Nasal cavity respiratory epithelium epithelial cell of viscerocranial mucosa (primary cell): Measurements from ENCODE around the gene OR51B2. TPM values are rescaled to one million over a fixed set of nuclear protein-coding genes. Genes with fewer than 3 reads are reported as not detected.

ENCODE experiments used
- total RNA-seq: library from RNA; depleted of rRNA; stranded (reverse); fragments of >200 nt; gene quantifications from 2 replicates; pipeline ENCODE4 v1.2.3, GENCODE V29; 2014

Gene OR51B2, protein sequence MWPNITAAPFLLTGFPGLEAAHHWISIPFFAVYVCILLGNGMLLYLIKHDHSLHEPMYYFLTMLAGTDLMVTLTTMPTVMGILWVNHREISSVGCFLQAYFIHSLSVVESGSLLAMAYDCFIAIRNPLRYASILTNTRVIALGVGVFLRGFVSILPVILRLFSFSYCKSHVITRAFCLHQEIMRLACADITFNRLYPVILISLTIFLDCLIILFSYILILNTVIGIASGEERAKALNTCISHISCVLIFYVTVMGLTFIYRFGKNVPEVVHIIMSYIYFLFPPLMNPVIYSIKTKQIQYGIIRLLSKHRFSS
- total RNA-seq, result not detected in 2 replicates

DNA sequence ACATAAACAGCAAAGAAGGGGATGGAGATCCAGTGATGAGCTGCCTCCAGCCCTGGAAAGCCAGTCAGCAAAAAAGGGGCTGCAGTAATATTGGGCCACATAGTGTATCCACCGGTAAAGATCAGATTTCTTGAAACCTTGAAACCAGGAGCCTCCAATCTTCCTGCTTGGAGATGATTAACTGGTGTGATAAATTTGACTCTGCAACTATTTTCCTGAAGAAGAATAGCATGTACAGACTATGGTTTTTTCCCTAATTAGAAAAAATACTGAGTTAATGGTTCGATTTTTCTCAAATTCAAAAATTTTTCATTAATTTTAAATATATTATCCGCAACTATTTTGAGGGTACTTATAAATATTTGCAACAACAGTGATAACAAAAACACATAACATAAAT lies at the start of gene OR51B2:
TSS of gene OR51B2 (minus strand) at position 101 of the 400 bp plus-strand sequence. CDS start at position 101, 0 bp downstream.

DNA sequence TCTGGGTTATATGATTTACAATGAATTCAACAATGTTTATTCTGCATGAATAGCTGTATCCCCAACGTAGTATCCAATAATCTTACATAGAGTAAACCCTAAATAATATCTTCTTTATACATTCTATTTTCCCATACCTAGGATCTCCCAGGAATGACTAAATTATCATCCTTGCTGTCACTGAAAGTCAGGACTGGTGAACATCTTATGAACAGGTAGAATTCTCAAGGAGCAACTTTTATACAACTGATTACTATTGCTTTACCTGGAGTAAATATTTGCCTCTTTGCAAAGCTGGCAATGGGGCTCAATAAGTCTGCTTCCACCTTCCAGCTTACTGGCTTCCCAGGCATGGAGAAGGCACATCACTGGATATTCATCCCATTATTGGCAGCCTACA lies 27.1 kb upstream of the OR51B2 start, which contains the start of gene OR51B6:
TSS of gene OR51B6 (plus strand) at position 301 of the 400 bp plus-strand sequence. CDS start at position 301, 0 bp downstream.

GRCh38 chr11:5343474-5344335 lies 19.6 kb upstream of the OR51B2 start, which contains the start of gene OR51B5:
Gene OR51B5 (minus strand): TSS chr11:5343524. CDS start chr11:5343524, 0 bp downstream.

GRCh38 chr11:5301846-5302245 lies 22.3 kb downstream of the OR51B2 start, which contains the start of gene OR51B4:
Gene OR51B4 (minus strand): TSS chr11:5301946. CDS start chr11:5301946, 0 bp downstream.

Other genes with a start within 250 kb of the OR51B2 start
- gene OR52A5, start 185.9 kb downstream of the OR51B2 start, total RNA-seq, result not detected in 2 replicates
- gene OR52A1, start 169.5 kb downstream of the OR51B2 start, total RNA-seq, result not detected in 2 replicates
- gene OR51V1, start 123.6 kb downstream of the OR51B2 start, total RNA-seq, result not detected in 2 replicates
- gene HBB, start 97.2 kb downstream of the OR51B2 start, total RNA-seq, result not detected in 2 replicates
- gene HBD, start 89.8 kb downstream of the OR51B2 start, total RNA-seq, result not detected in 2 replicates
- gene HBG1, start 74.4 kb downstream of the OR51B2 start, total RNA-seq, result not detected in 2 replicates
- not detected in 2 replicates for gene HBG2, start 69.5 kb downstream of the OR51B2 start, total RNA-seq
- gene HBE1, start 54.4 kb downstream of the OR51B2 start, total RNA-seq, result not detected in 2 replicates
- not detected in 2 replicates for gene OR51B4, start 22.4 kb downstream of the OR51B2 start, total RNA-seq
- gene OR51B5, start 19.2 kb upstream of the OR51B2 start, total RNA-seq, result not detected in 2 replicates
- not detected in 2 replicates for gene OR51B6, start 27.2 kb upstream of the OR51B2 start, total RNA-seq
- not detected in 2 replicates for gene OR51M1, start 59.5 kb upstream of the OR51B2 start, total RNA-seq
- not detected in 2 replicates for gene OR51Q1, start 97.8 kb upstream of the OR51B2 start, total RNA-seq
- not detected in 2 replicates for gene OR51I1, start 117.2 kb upstream of the OR51B2 start, total RNA-seq
- gene OR51I2, start 125.0 kb upstream of the OR51B2 start, total RNA-seq, result not detected in 2 replicates
- gene OR52D1, start 164.4 kb upstream of the OR51B2 start, total RNA-seq, result not detected in 2 replicates
- not detected in 2 replicates for gene UBQLN3, start 185.7 kb upstream of the OR51B2 start, total RNA-seq
- gene UBQLNL, start 192.4 kb upstream of the OR51B2 start, total RNA-seq, result 0.28 TPM in 1 of 2 replicates, not detected in the other
- gene OR52H1, start 224.2 kb upstream of the OR51B2 start, total RNA-seq, result 0.36 TPM in 1 of 2 replicates, not detected in the other